NCI-H510A (cell line): ENCODE results near the gene PLEKHG5.
A peak's percentile ranks its signal among the peaks of the same experiment; 100 is the strongest.
"Not testable (repeated sequence)": the region's sequence is repeated elsewhere in the genome, so short reads cannot be mapped to it uniquely, and the experiment has no call there.

ENCODE experiments used
- DNase-seq: peaks from one replicate; lab custom pipeline; 2025; lab: John Stamatoyannopoulos, UW

PLEKHG5 gene

DNA sequence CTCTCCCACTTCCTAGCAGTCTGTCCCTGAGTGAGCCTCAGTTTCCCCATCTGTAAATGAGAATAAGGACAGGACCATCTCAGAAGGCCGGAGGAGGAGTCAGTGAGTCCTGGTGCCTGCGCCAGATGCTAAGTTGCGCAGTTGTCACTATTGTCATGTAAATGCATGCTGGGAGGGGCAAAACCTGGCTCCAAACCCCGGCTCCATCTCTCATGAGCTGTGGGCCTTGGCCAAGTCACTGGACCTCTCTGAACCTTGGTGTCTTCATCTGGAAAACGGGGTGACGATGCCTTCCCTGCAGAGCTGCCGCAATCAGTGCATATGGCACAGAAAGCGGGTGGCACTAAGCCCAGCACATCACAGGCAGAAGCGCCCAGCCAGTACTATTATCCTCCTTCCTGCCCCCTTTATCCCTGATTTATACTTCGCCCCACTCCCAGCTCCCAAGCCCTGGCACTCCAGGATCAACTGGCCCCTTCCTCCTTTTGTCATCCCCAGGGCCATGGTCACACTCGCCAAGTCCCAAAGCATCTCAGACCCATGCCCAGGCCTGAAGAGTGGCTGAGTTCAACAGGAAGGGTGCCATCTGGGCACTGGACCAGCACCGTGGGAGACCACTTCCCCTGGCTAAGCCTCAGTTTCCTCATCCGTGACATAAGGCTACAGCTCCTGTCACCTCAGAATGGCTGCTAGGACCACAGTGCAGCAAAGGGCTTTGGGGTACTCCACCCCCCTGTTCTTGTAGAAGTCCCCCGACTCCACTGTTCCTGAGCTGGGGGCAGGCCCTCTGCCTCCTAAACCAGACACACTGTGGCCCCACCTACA is 4.3 kb upstream of the PLEKHG5 start:
- no peak for DNase-seq

DNA sequence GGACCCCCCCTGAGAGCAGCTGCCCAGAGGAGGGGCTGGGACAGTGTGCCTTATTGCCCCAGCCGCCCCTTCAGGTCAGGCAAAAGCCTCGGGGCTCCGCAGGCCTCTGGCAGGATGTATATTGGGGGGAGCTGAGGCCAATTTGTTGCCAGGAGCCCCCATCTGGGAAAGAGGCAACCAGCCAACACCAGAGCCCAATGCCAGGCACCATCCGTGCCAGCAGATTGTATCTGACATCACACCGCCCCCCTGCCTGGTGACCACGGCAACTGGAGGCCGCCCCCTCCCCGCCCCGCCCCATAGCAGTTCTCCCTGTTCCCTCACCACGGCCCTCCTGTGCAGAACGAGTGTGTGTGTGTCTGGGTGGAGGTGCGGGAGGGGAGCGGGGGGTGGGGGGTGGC is 3.6 kb upstream of the PLEKHG5 start:
- peak; percentile 53 for DNase-seq

DNA sequence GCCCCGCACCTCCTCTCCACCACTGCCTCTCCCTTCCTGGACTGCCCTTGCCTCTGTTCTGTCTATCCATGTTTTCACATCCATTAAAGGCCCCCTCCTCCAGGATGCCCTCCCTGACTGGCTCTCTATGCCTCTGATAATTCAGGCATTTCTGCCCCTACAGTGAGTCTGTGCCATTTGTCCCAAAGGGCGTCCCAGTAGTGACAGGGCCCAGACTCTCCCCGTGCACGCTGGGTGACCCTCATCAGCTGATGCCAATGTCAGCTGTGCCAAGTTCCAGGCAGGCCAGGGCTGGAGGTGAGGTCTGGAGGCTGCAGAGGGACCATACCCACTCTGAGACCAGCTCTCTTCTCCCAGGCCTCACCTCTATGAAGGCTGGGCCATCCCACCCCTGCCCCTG is 3.2 kb upstream of the PLEKHG5 start:
- DNase-seq = no peak

DNA sequence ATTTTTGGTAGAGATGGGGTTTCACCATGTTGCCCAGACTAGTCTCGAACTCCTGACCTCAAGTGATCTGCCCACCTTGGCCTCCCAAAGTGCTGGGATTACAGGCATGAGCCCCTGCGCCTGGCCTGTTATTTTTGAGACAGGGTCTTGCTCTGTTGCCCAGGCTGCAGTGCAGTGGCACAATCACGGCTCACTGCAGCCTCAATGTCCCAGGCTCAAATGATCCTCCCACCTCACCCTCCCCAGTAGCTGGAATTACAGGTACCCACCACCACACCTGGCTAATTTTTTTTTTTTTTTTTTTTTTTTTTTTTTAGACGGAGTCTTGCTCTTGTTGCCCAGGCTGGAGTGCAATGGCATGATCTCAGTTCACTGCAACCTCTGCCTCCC is 2.4 kb upstream of the PLEKHG5 start:
- not testable (repeated sequence) for DNase-seq

DNA sequence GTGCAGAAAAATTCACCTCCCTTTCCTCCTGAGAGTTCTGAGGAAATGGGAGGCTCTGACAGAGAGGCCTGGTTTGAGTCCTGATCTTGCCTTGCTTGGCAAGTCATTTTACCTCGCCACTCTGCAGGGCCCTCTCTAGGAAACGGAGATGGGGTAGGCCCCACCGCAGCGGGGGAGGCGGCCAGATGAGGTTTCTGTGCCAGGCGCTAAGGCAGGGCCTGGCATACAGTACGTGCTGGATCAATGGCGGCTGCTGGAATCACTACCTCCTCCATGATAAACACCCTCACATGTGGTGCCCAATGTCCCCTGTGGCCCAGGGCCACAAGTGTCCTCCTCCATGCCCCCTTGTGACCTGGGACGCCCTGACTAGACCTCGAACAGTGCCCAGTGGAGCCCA is 499 bp upstream of the PLEKHG5 start:
- no peak for DNase-seq

DNA sequence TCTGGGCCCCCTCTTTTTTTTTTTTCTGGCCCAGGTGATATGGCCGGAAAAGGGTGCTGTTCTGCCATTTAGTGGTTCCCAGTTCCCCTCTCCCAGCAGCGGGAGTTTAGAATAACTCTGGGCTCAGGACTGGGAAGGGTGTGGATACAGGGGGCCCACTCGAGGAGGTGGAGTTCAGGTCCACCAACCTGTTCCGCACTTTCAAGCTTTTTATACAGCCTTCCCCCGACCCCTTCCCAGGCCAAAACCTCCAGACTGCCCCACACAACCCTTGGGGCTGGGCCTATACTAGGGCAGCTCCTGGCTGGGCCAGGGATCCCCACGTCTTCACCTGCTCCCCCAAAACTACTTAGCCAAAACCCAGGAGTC is 402 bp downstream of the PLEKHG5 start:
- no peak for DNase-seq

DNA sequence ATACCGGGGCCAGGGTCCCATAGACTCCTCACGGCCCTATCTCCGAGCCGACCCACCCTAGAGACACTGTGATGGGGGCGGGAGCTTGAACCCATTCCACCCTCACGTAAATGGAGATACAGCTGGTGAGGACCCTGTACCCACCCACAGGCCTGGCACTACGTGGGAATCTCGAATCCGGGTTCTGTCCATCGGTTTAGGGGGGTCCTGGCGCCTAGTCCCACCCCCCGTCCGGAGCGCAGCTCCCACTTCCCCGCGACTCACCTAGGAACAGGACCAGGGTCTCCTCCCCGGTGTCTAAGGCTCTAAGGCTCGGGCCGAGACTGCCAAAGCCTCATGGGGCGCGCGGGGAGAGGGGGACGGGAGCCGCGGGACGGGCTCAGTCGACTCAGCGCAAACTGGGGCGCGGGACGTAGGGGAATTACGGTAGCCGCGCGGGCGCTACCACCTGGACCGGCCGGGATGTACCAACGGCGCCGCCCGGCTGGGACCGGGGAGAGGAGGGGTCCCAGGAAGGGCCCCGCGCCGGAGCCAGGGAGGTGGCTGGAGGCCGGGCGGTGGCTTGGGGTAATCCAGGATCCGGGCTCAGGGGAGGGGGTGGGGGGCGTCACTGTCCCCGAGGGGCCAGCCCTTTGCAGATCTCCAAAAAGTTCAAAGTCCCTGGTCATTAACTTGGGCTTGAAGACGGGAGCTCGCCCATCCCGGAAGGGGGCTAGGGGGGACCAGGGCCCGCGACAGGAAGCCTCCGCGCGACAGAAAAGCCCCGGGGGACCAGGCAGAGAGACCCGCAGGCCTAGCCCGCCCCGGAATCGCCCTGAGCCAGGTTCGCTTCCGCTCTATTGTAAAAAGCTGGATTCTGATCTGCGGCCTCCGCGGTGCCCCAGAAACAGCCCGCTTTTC is 1.0 kb downstream of the PLEKHG5 start:
- peak; percentile 84 for DNase-seq

DNA sequence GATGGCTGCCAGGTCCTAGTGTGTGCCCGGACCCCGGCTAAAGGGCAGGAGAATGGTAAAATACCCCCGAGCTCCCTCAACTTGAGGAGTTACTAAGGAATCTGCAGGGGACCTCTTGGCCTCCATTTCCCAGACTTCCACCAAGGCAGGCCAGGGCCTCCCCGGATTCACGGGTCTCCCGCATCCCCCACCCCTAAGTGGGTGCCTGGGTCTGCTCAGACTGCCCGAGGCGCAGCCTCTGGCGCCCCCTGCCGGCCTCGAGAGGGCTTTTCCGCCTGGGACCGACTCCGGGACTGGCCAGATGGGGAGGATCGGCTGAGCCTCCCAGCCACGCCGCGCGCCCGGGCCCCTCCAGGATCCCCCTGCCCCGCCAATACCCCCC is 1.7 kb downstream of the PLEKHG5 start:
- peak; percentile 51 for DNase-seq

DNA sequence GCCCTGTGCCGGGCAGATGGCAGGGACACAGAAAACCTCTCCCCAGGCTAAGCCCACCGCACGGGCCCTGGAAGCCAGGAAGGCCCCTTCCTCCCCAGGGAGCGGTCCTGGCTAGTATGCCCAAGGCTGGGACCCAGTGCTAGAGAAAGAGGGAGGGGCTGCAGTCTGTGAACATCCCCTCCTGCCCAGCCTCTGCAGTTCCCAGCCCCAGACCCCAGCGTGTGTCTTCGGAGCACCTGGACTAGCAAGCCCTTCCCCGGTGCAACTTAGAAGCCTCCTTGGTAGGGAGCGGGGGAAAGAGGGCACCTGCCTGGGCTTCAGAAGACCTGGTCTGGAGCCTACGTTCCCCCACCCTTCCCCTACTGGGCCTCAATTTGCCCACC is 2.1 kb downstream of the PLEKHG5 start:
- no peak for DNase-seq

GRCh38 chr1:6488602-6489382 is 2.7 kb downstream of the PLEKHG5 start:
- DNase-seq = no peak

DNA sequence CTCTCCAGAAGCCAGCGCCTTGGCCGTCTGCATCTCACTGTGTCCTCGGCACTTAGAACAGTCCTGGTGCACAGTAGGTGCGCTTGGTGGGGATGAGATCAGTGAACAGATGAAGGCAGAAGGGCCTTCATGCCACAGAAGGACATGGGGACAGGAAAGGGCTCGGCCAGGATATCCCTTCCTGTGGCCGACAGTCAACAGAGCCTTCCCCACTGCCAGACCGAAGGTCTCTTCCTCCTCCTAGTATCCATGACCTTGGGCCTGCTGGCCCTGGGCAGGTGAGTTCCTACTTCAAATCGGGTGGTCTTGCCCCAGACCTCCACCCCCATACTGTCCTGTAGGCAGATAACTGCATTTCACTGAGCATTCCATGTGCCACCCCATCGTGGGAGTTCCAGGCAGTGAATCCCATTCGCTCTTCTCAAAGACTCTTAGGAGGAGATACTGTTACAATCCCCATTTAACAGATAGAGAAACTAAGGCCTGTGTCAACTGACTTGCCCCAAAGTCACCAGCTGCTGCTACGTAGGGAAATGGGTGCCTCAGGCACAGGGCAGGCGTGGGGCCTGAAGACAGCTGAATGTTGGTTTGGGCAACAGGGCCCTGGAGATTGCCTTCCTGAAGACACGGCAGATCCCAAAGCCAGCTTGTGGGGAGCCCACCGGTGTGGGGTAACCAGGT is 3.5 kb downstream of the PLEKHG5 start:
- DNase-seq = no peak

DNA sequence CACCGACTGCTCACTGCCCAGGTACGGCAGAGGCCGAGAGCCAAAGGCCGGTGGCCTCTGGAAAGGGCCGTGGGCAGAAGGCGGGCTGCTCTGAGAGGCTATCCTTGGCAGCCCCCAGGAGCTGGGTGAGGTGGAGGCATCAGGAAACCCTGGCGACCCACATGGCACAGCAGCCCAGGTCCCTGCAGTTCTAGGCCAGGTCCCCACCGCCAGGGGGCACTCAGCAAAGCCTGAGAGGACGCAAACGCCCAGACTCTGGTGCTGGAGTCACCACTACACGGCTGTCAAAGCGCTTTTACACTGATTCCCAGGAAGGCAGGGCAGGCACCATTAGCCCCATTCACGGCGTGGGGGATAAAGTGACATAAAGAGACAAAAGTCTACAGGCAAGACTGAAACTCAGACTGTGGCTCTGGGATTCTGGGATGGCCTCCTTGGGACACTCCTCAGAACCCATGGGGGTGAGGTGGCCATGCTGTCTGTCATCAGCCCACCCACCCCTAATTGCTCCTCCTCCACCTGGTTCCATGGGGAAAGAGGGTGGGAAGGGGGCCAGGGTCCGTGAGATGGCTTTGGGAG is 4.9 kb downstream of the PLEKHG5 start:
- DNase-seq = peak; percentile 89

- DNase-seq = no peak
Observed at GRCh38 chr1:6485168-6486101, 6.0 kb downstream of the PLEKHG5 start.

GRCh38 chr1:6484826-6485167 is 6.7 kb downstream of the PLEKHG5 start:
- DNase-seq = no peak

DNA sequence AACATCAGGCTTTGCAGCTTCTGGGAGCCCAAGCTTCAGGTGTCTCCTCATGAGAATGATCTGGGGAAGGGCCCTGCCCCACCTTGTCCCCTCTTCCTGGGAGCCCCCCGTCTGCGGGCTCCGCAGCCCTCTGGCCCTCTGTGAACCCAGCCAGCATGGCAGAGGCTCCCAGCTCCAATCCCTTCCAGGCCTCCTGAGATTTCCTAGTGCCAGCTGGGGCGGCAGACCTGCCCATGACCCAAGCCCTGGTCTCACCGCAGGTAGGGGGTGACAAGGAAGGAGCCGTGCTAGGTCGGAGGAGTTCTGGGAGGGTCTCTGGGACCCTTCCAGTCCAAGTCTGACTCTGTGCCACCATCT is 7.7 kb downstream of the PLEKHG5 start:
- no peak for DNase-seq

- DNase-seq = peak; percentile 90
Observed at GRCh38 chr1:6483017-6483760, 8.3 kb downstream of the PLEKHG5 start.

GRCh38 chr1:6481820-6482219 is 9.6 kb downstream of the PLEKHG5 start:
- no peak for DNase-seq

DNA sequence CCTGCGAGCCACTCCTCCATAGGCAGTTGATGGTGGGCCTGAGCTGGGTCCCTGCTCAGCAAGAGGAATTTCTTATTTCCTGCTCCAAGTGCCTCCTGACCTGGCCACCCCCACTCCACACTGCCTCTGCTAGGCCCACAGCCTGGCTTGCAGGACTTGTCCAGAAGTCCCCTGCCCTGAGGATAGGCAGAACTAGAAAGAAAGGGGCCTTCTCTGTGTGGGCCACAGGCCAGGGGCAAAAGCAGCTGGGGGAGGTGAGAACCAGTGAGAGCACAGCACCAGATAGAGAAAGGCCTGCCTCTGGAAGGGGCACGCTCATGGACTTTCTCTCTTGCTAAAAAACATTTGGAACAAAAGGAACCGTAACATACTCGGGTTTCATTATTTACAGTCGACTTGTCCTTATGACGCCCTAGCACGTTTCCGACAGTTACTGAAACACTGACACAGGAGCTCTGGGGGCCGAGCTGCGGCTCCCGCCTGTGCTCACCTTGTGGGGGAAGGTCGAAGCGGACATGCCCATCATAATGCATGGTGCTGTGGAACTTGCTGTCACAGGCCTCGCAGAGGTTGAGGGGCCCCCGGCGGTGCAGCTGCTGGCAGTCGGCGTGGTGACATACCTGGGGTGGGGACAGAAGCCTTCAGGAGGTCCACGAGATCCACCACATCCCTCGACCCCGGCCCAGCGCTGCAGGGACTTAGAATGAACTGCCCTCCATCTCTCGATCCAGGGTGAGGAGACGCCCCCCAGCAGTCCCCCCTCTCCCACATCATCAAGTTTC is 14.2 kb downstream of the PLEKHG5 start:
- DNase-seq = no peak

GRCh38 chr1:6476483-6476882 is 15.0 kb downstream of the PLEKHG5 start:
- DNase-seq = no peak
